ENCODE measurements around the gene CENPX. TPM values are rescaled to one million over a fixed set of nuclear protein-coding genes. Genes with fewer than 3 reads are reported as not detected.

The CENPX gene
- total and polyA plus RNA-seq, 2 of the 13 experiments (the other 11 are each of a cell fraction or from before 2014, with no cell fraction given), result 92.7 to 170 TPM

DNA sequence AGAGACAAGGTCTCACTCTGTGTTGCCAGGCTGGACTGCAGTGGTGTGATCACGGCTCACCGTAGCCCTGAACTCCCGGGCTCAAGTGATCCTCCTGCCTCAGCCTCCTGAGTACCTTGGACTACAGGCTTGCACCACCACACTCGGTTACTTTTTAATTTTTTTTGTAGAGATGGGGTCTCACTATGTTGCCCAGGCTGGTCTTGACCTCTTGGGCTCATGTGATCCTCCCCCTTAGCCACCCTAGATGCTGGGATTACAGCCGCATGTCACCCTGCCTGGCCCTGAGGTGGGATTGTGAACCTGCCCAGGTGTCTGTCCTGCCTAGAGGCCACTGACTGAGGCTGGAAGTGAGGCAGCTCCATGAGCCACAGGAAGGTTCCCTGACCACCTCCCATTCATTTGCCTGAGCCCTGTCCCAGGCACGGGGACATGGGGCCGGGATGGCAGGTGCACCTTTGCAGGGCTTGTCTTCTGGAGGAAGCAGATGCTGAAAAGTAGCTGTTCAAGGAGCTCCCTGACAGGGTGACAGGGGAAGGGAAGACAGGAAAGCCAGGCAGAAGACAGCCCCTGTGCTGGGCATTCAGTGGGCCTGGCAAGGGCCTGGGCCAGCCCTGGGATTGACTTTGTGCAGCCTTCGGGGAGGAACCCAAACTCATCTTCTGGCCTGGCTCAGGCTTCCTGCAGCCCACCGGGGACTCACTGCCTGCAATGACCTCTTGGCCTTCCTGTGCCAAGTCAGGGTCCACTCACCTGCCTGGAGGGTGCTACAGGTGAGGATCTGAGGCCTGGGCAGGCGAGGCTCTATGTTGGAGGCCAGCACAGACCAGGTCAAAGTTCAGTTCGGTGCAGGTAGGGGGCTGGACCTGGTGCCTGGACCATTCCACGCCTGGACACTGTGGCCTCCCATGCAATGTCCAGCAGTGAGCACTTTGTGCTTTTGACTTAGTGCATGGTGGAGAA, 53.5 kb downstream of the CENPX start (continued):
- TF ChIP-seq SETDB1 (CRISPR knock-in tag; IDR thresholded peaks at IDR 0.05; ENCODE audit: borderline replicate concordance) (no peak), ZNF430 (CRISPR knock-in tag; IDR thresholded peaks at IDR 0.05) (no peak), CEBPG (CRISPR knock-in tag; IDR thresholded peaks at IDR 0.05) (no peak), HMG20B (CRISPR knock-in tag; conservative IDR thresholded peaks at IDR 0.05) (no peak), ZNF672 (CRISPR knock-in tag; IDR thresholded peaks at IDR 0.05) (no peak), GLI4 (CRISPR knock-in tag; IDR thresholded peaks at IDR 0.05; ENCODE audit: borderline replicate concordance) (no peak), ZNF496 (CRISPR knock-in tag; IDR thresholded peaks at IDR 0.05; ENCODE audit: insufficient replicate concordance) (no peak), TCF7L2 (IDR thresholded peaks at IDR 0.05; ENCODE audit: low read depth, low read length) (no peak), ZNF253 (CRISPR knock-in tag; IDR thresholded peaks at IDR 0.05; ENCODE audit: borderline replicate concordance) (peak; percentile 67; the same call in 1 of the 2 replicates), ZSCAN21 (CRISPR knock-in tag; IDR thresholded peaks at IDR 0.05; ENCODE audit: borderline replicate concordance) (no peak), RBAK (CRISPR knock-in tag; IDR thresholded peaks at IDR 0.05) (no peak), ZNF563 (CRISPR knock-in tag; IDR thresholded peaks at IDR 0.05) (no peak), KDM2A (CRISPR knock-in tag; IDR thresholded peaks at IDR 0.05; ENCODE audit: borderline replicate concordance, low read depth) (peak; percentile 20; the same call in 1 of the 2 replicates), HNF4G (IDR thresholded peaks at IDR 0.05; ENCODE audit: borderline replicate concordance, low read depth, low read length) (peak; percentile 4; the same call in 1 of the 2 replicates), HNF4G (CRISPR knock-in tag; IDR thresholded peaks at IDR 0.05; ENCODE audit: borderline replicate concordance, low read depth) (peak; percentile 74), ZBTB20 (CRISPR knock-in tag; IDR thresholded peaks at IDR 0.05; ENCODE audit: borderline replicate concordance, low read depth) (no peak), MLLT10 (CRISPR knock-in tag; IDR thresholded peaks at IDR 0.05) (no peak), MBNL3 (CRISPR knock-in tag; conservative IDR thresholded peaks at IDR 0.05) (no peak), ZEB1 (IDR thresholded peaks at IDR 0.05; ENCODE audit: insufficient replicate concordance, low read depth) (peak; percentile 82), SMARCC2 (IDR thresholded peaks at IDR 0.05) (no peak), NAIF1 (CRISPR knock-in tag; IDR thresholded peaks at IDR 0.05; ENCODE audit: borderline replicate concordance) (no peak)
- TF ChIP-seq, protein P1, sequence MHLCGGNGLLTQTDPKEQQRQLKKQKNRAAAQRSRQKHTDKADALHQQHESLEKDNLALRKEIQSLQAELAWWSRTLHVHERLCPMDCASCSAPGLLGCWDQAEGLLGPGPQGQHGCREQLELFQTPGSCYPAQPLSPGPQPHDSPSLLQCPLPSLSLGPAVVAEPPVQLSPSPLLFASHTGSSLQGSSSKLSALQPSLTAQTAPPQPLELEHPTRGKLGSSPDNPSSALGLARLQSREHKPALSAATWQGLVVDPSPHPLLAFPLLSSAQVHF (CRISPR knock-in tag; IDR thresholded peaks at IDR 0.05), result no peak
- TF ChIP-seq, protein P2, sequence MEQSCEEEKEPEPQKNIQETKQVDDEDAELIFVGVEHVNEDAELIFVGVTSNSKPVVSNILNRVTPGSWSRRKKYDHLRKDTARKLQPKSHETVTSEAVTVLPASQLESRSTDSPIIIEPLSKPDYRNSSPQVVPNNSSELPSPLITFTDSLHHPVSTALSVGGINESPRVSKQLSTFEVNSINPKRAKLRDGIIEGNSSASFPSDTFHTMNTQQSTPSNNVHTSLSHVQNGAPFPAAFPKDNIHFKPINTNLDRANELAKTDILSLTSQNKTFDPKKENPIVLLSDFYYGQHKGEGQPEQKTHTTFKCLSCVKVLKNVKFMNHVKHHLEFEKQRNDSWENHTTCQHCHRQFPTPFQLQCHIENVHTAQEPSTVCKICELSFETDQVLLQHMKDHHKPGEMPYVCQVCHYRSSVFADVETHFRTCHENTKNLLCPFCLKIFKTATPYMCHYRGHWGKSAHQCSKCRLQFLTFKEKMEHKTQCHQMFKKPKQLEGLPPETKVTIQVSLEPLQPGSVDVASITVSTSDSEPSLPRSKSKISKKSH (CRISPR knock-in tag; IDR thresholded peaks at IDR 0.05; ENCODE audit: borderline replicate concordance), result peak; percentile 51; the same call in 1 of the 2 replicates
- TF ChIP-seq, protein P3, sequence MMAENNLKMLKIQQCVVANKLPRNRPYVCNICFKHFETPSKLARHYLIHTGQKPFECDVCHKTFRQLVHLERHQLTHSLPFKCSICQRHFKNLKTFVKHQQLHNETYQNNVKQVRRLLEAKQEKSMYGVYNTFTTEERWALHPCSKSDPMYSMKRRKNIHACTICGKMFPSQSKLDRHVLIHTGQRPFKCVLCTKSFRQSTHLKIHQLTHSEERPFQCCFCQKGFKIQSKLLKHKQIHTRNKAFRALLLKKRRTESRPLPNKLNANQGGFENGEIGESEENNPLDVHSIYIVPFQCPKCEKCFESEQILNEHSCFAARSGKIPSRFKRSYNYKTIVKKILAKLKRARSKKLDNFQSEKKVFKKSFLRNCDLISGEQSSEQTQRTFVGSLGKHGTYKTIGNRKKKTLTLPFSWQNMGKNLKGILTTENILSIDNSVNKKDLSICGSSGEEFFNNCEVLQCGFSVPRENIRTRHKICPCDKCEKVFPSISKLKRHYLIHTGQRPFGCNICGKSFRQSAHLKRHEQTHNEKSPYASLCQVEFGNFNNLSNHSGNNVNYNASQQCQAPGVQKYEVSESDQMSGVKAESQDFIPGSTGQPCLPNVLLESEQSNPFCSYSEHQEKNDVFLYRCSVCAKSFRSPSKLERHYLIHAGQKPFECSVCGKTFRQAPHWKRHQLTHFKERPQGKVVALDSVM (CRISPR knock-in tag; IDR thresholded peaks at IDR 0.05), result peak; percentile 96

Measured in HepG2 (cell line).